Endothelial cell of umbilical vein (primary cell): ENCODE data around the gene BAG5.

ENCODE experiments used
- CTCF ChIP-seq, 2 donors: IDR thresholded peaks; 1 replicate in 1 of 2; 2 replicates in 1 of 2; pipeline ENCODE4 v1.5.1; 2011; ENCODE audit warnings: low read length in 2 of 2, mild to moderate bottlenecking in 2 of 2, moderate library complexity in 2 of 2, control low read depth in 1 of 2, inconsistent platforms in 1 of 2, low read depth in 1 of 2; ENCODE audit not compliant: insufficient read depth in 1 of 2; ENCODE audit errors: extremely low read depth in 1 of 2
- GATA2 ChIP-seq: IDR thresholded peaks from 2 replicates; pipeline ENCODE4 v1.7.0; 2011; ENCODE audit warnings: low read depth, mild to moderate bottlenecking, moderate library complexity, mixed read lengths, low read length; ENCODE audit not compliant: insufficient read length, insufficient read depth
- JUN ChIP-seq: IDR thresholded peaks from 2 replicates; pipeline ENCODE4 v1.6.1; 2011; ENCODE audit warnings: borderline replicate concordance, low read depth; ENCODE audit not compliant: insufficient read length, insufficient read depth
- POLR2A ChIP-seq: IDR thresholded peaks from 2 replicates; pipeline ENCODE4 v1.6.1; 2012; ENCODE audit warnings: low read depth, mild to moderate bottlenecking, control low read depth, low read length
- POLR2AphosphoS5 ChIP-seq: IDR thresholded peaks from 2 replicates; pipeline ENCODE4 v1.6.1; 2012; ENCODE audit warnings: low read depth, mild to moderate bottlenecking, control low read depth, low read length, moderate library complexity; ENCODE audit not compliant: insufficient read depth

GRCh38 chr14:103607822-103608221, 45.4 kb upstream of the BAG5 start:
- TF ChIP-seq GATA2 (no peak), POLR2A (no peak), CTCF (IDR thresholded peaks at IDR 0.05; ENCODE audit: extremely low read depth in 1 of 2, insufficient read depth in 1 of 2, low read depth in 1 of 2, low read length in 2 of 2) (no peak), POLR2AphosphoS5 (no peak), JUN (no peak)
